SJSA1 (cell line): ENCODE results near the gene ERBB2. TPM values are rescaled to one million over a fixed set of nuclear protein-coding genes. Genes with fewer than 3 reads are reported as not detected.

ENCODE experiments used
- DNase-seq, 2 experiments: peaks; one replicate each; pipeline ENCODE4 v3.0.0-alpha.2; 2015 to 2020; ENCODE audit warnings: low spot score in 2 of 2, low read depth in 1 of 2
- H3K27ac ChIP-seq: fragments of 250-450 bp; sonication (Bioruptor Pico); 2 replicates; pipeline ENCODE4 v1.5.1; 2020; ENCODE audit warnings: mild to moderate bottlenecking, moderate library complexity
- H3K27me3 ChIP-seq: fragments of 250-450 bp; sonication (Bioruptor Pico); replicated peaks from 2 replicates; pipeline ENCODE4 v1.5.1; 2020; ENCODE audit warnings: mild to moderate bottlenecking, moderate library complexity
- H3K36me3 ChIP-seq: fragments of 250-450 bp; sonication (Bioruptor Pico); 2 replicates; pipeline ENCODE4 v1.5.1; 2020; ENCODE audit warnings: mild to moderate bottlenecking
- H3K4me1 ChIP-seq: fragments of 250-450 bp; sonication (Bioruptor Pico); replicated peaks from 2 replicates; pipeline ENCODE4 v1.6.1; 2021; ENCODE audit warnings: mild to moderate bottlenecking
- H3K4me3 ChIP-seq: fragments of 250-450 bp; sonication (Bioruptor Pico); 2 replicates; pipeline ENCODE4 v1.5.1; 2020; ENCODE audit warnings: mild to moderate bottlenecking
- H3K9me3 ChIP-seq: fragments of 250-450 bp; sonication (Bioruptor Pico); replicated peaks from 2 replicates; pipeline ENCODE4 v1.5.1; 2020; ENCODE audit warnings: mild to moderate bottlenecking
- total RNA-seq: library from RNA; depleted of rRNA; stranded (reverse); fragments of >200 nt; shearing (Covaris generic); gene quantifications from 2 replicates; pipeline ENCODE4 v1.2.3, GENCODE V29; 2014; rRNA removed

ERBB2 gene
- 16.7 and 26.8 TPM in 2 replicates for total RNA-seq

- no peaks in the 10 kb centered on the region for H3K9me3 ChIP-seq
- peak within 1 kb of the TSS; percentile 39 for H3K27ac ChIP-seq
- DNase-seq, result peak; percentile 64 to 74
- peaks cover 4% of the 10 kb centered on the region; the same call in 1 of the 2 replicates for H3K36me3 ChIP-seq
- no peaks in the 10 kb centered on the region for H3K27me3 ChIP-seq
- H3K4me1 ChIP-seq, result peaks cover 18% of the 10 kb centered on the region
- H3K4me3 ChIP-seq, result peak within 1 kb of the TSS; percentile 77
Measured at GRCh38 chr17:39699818-39700147, at the start of gene ERBB2. TSS of gene ERBB2 (plus strand) at chr17:39700064. CDS start at chr17:39700239, 175 bp downstream.

- H3K4me3 ChIP-seq, result no peak overlapping the region
- H3K9me3 ChIP-seq, result no peaks in the 10 kb centered on the region
- H3K4me1 ChIP-seq, result peaks cover 17% of the 10 kb centered on the region
- peaks cover 8% of the 10 kb centered on the region for H3K36me3 ChIP-seq
- DNase-seq, result no peak
- H3K27ac ChIP-seq, result no peak overlapping the region
- H3K27me3 ChIP-seq, result no peaks in the 10 kb centered on the region
Measured at GRCh38 chr17:39650121-39650579, 49.7 kb upstream of the ERBB2 start.

- Histone ChIP-seq H3K4me3 (no peak overlapping the region), H3K27me3 (no peaks in the 10 kb centered on the region), H3K4me1 (peaks cover 17% of the 10 kb centered on the region), H3K36me3 (peaks cover 8% of the 10 kb centered on the region), H3K27ac (no peak overlapping the region), H3K9me3 (no peaks in the 10 kb centered on the region)
- no peak for DNase-seq
Measured at GRCh38 chr17:39651923-39652586, 47.8 kb upstream of the ERBB2 start.

- Histone ChIP-seq H3K27ac (no peak overlapping the region), H3K27me3 (no peaks in the 10 kb centered on the region), H3K36me3 (peaks cover 8% of the 10 kb centered on the region), H3K9me3 (no peaks in the 10 kb centered on the region), H3K4me3 (no peak overlapping the region), H3K4me1 (peaks cover 17% of the 10 kb centered on the region)
- no peak for DNase-seq
Measured at GRCh38 chr17:39652587-39653315, 47.1 kb upstream of the ERBB2 start.

- Histone ChIP-seq H3K36me3 (peaks cover 8% of the 10 kb centered on the region), H3K4me1 (peaks cover 17% of the 10 kb centered on the region), H3K9me3 (no peaks in the 10 kb centered on the region), H3K4me3 (no peak overlapping the region), H3K27ac (no peak overlapping the region), H3K27me3 (no peaks in the 10 kb centered on the region)
- DNase-seq, result no peak
Measured at GRCh38 chr17:39653316-39653661, 46.6 kb upstream of the ERBB2 start.

- Histone ChIP-seq H3K4me3 (no peak overlapping the region), H3K36me3 (peaks cover 8% of the 10 kb centered on the region), H3K27ac (no peak overlapping the region), H3K4me1 (peaks cover 17% of the 10 kb centered on the region), H3K27me3 (no peaks in the 10 kb centered on the region), H3K9me3 (no peaks in the 10 kb centered on the region)
- peak; percentile 29 to 74 for DNase-seq
Measured at GRCh38 chr17:39653662-39654331, 46.1 kb upstream of the ERBB2 start.

GRCh38 chr17:39655105-39655504, 44.8 kb upstream of the ERBB2 start:
- no peaks in the 10 kb centered on the region for H3K27me3 ChIP-seq
- peaks cover 12% of the 10 kb centered on the region for H3K36me3 ChIP-seq
- no peaks in the 10 kb centered on the region for H3K9me3 ChIP-seq
- H3K4me3 ChIP-seq, result no peak overlapping the region
- DNase-seq, result no peak
- no peak overlapping the region for H3K27ac ChIP-seq
- H3K4me1 ChIP-seq, result peaks cover 17% of the 10 kb centered on the region

GRCh38 chr17:39658346-39658745, 41.5 kb upstream of the ERBB2 start:
- Histone ChIP-seq H3K9me3 (no peaks in the 10 kb centered on the region), H3K4me1 (peaks cover 2% of the 10 kb centered on the region; the same call in 1 of the 2 replicates), H3K4me3 (no peak overlapping the region), H3K27ac (no peak overlapping the region), H3K27me3 (no peaks in the 10 kb centered on the region), H3K36me3 (peaks cover 26% of the 10 kb centered on the region)
- DNase-seq, result no peak

- Histone ChIP-seq H3K27ac (no peak overlapping the region), H3K9me3 (no peaks in the 10 kb centered on the region), H3K36me3 (peaks cover 22% of the 10 kb centered on the region), H3K4me1 (no peaks in the 10 kb centered on the region), H3K27me3 (no peaks in the 10 kb centered on the region), H3K4me3 (no peak overlapping the region)
- DNase-seq, result no peak
Measured at GRCh38 chr17:39658760-39659159, 41.1 kb upstream of the ERBB2 start.

GRCh38 chr17:39659279-39660010, 40.4 kb upstream of the ERBB2 start:
- DNase-seq, result no peak
- Histone ChIP-seq H3K27ac (no peak overlapping the region), H3K27me3 (no peaks in the 10 kb centered on the region), H3K36me3 (peaks cover 17% of the 10 kb centered on the region), H3K9me3 (no peaks in the 10 kb centered on the region), H3K4me1 (no peaks in the 10 kb centered on the region), H3K4me3 (no peak overlapping the region)

GRCh38 chr17:39660011-39660360, 39.9 kb upstream of the ERBB2 start:
- Histone ChIP-seq H3K9me3 (no peaks in the 10 kb centered on the region), H3K4me3 (no peak overlapping the region), H3K36me3 (peaks cover 17% of the 10 kb centered on the region), H3K27me3 (no peaks in the 10 kb centered on the region), H3K4me1 (no peaks in the 10 kb centered on the region), H3K27ac (no peak overlapping the region)
- DNase-seq, result no peak

- Histone ChIP-seq H3K27ac (no peak overlapping the region), H3K4me1 (peaks cover under 1% of the 10 kb centered on the region; the same call in 1 of the 2 replicates), H3K4me3 (no peak overlapping the region), H3K36me3 (peaks cover 17% of the 10 kb centered on the region), H3K27me3 (peaks cover under 1% of the 10 kb centered on the region; the same call in 1 of the 2 replicates), H3K9me3 (no peaks in the 10 kb centered on the region)
- no peak for DNase-seq
Measured at GRCh38 chr17:39660397-39661385, 39.2 kb upstream of the ERBB2 start.
